Liver (tissue), 9 donors: ENCODE measurements around the gene TNIP1. TPM values are rescaled to one million over a fixed set of nuclear protein-coding genes. Genes with fewer than 3 reads are reported as not detected.

Experiments
- DNase-seq: peaks from one replicate; pipeline ENCODE4 v3.0.0-alpha.2; 2017; ENCODE audit warnings: low spot score
- H3K27ac ChIP-seq, 2 donors: one replicate each; pipeline ENCODE4 v1.7.0; 2013; ENCODE audit warnings: inconsistent platforms in 2 of 2, low read length in 2 of 2, control low read depth in 1 of 2, low read depth in 1 of 2, mild to moderate bottlenecking in 1 of 2
- H3K27me3 ChIP-seq, 4 donors: one replicate each; pipeline versions ENCODE4 v1.6.1 to v1.7.0; 2013; ENCODE audit warnings: low read length in 3 of 4, inconsistent platforms in 1 of 4, mild to moderate bottlenecking in 1 of 4, moderate library complexity in 1 of 4; ENCODE audit not compliant: control insufficient read depth in 4 of 4, insufficient read depth in 4 of 4
- H3K36me3 ChIP-seq, 4 donors: one replicate each; pipeline versions ENCODE4 v1.6.1 to v1.7.0; 2013; ENCODE audit warnings: low read length in 3 of 4, mild to moderate bottlenecking in 3 of 4, low read depth in 1 of 4, moderate library complexity in 1 of 4; ENCODE audit not compliant: control insufficient read depth in 4 of 4, insufficient read depth in 3 of 4
- H3K4me1 ChIP-seq, 4 donors: one replicate each; pipeline versions ENCODE4 v1.6.1 to v1.7.0; 2013; ENCODE audit warnings: low read length in 3 of 4, mild to moderate bottlenecking in 3 of 4, moderate library complexity in 1 of 4; ENCODE audit not compliant: control insufficient read depth in 4 of 4, insufficient read depth in 4 of 4
- H3K4me3 ChIP-seq, 3 donors: one replicate each; pipeline versions ENCODE4 v1.6.1 to v1.7.0; 2013; ENCODE audit warnings: low read length in 3 of 3, control low read depth in 1 of 3, low read depth in 1 of 3, mild to moderate bottlenecking in 1 of 3
- H3K9ac ChIP-seq, 2 donors: one replicate each; pipeline ENCODE4 v1.7.0; 2013; ENCODE audit warnings: low read length in 2 of 2, mild to moderate bottlenecking in 2 of 2, moderate library complexity in 2 of 2, control low read depth in 1 of 2, low read depth in 1 of 2
- H3K9me3 ChIP-seq, 4 donors: one replicate each; pipeline versions ENCODE4 v1.6.1 to v1.7.0; 2013; ENCODE audit warnings: low read length in 3 of 4; ENCODE audit not compliant: control insufficient read depth in 4 of 4
- CTCF ChIP-seq: fragments of 150-350 bp; IDR thresholded peaks from 2 replicates; pipeline ENCODE4 v1.5.1; 2017; ENCODE audit warnings: improper control_type of control experiment, low read depth, low read length; ENCODE audit not compliant: missing input control
- EGR1 ChIP-seq, 2 donors: IDR thresholded peaks; 2 replicates each; pipeline ENCODE4 v1.6.1; 2016 to 2018; ENCODE audit warnings: antibody characterized with exemption in 2 of 2, low read depth in 2 of 2
- FOXA2 ChIP-seq: IDR thresholded peaks from 2 replicates; pipeline ENCODE4 v1.6.1; 2016; ENCODE audit warnings: antibody characterized with exemption
- GABPA ChIP-seq, 2 donors: IDR thresholded peaks in 1 of 2; conservative IDR thresholded peaks in 1 of 2; 2 replicates each; pipeline ENCODE4 v1.6.1; 2016; ENCODE audit warnings: antibody characterized with exemption in 2 of 2, mild to moderate bottlenecking in 1 of 2, moderate library complexity in 1 of 2
- HNF4G ChIP-seq: IDR thresholded peaks from 2 replicates; pipeline ENCODE4 v1.6.1; 2016; ENCODE audit warnings: antibody characterized with exemption
- NR2F2 ChIP-seq: IDR thresholded peaks from 2 replicates; pipeline ENCODE4 v1.6.1; 2016; ENCODE audit warnings: antibody characterized with exemption
- RAD21 ChIP-seq, 2 donors: IDR thresholded peaks; 2 replicates each; pipeline ENCODE4 v1.6.1; 2016; ENCODE audit warnings: antibody characterized with exemption in 2 of 2, mild to moderate bottlenecking in 2 of 2
- RXRA ChIP-seq, 2 donors: IDR thresholded peaks; 2 replicates each; pipeline ENCODE4 v1.6.1; 2017 to 2018; ENCODE audit warnings: antibody characterized with exemption in 2 of 2, mild to moderate bottlenecking in 1 of 2
- TAF1 ChIP-seq: conservative IDR thresholded peaks from 2 replicates; pipeline ENCODE4 v1.6.1; 2016; ENCODE audit warnings: antibody characterized with exemption, mild to moderate bottlenecking
- ZBTB33 ChIP-seq: IDR thresholded peaks from 2 replicates; pipeline ENCODE4 v1.6.1; 2016; ENCODE audit warnings: antibody characterized with exemption
- WGBS: extraction: QIAGEN DNeasy Blood & Tissue Kit; methylation state at CpG from one replicate; pipeline ENCODE4 v1.1.7; 2013; 5-methylcytosine and 5-hydroxymethylcytosine counted together
- polyA plus RNA-seq, 2 donors: library from polyadenylated mRNA; stranded (reverse) in 1 of 2; unstranded in 1 of 2; fragments of 200-250 nt in 1 of 2; fragments of >200 nt in 1 of 2; fragmentation: Nextera tagmentation in 1 of 2; extraction: Ambion mirVana in 1 of 2; gene quantifications; one replicate each; pipeline versions ENCODE4 v1.2.1 to v1.2.3, GENCODE V29; 2013 to 2015
- total RNA-seq, 2 donors: library from RNA; depleted of rRNA; stranded (reverse); fragments of >200 nt; gene quantifications; one replicate each; pipeline ENCODE4 v1.2.3, GENCODE V29; 2014
- donor health status: healthy.
- donor health status: healthy.
- donor health status: healthy.
- donor health status: healthy.
- donor health status: healthy.

Gene TNIP1
- total and polyA plus RNA-seq, 4 donors: 33.2 to 101 (median 48.0) TPM

- TF ChIP-seq CTCF: no peak
Observed at GRCh38 chr5:151055336-151055735, 25.5 kb downstream of the TNIP1 start (continued).

- H3K9me3 ChIP-seq: no peaks in the 10 kb centered on the region
- TF ChIP-seq HNF4G (no peak), FOXA2 (no peak), GABPA (IDR thresholded peaks at IDR 0.05 in 1 of 2, conservative IDR thresholded peaks at IDR 0.05 in 1 of 2) (no peak), RAD21 (IDR thresholded peaks at IDR 0.05) (no peak), TAF1 (no peak), ZBTB33 (no peak)
- WGBS: 91% methylated on average over 3 of the region's 3 CpGs
- no peak overlapping the region for H3K9ac ChIP-seq
- H3K36me3 ChIP-seq: peaks cover 4 to 52% (median 37%) of the 10 kb centered on the region in 4 donors
- no peaks in the 10 kb centered on the region for H3K27me3 ChIP-seq
- no peak overlapping the region for H3K27ac ChIP-seq
- DNase-seq: no peak
- H3K4me1 ChIP-seq: peaks cover 2 to 19% (median 12%) of the 10 kb centered on the region in 4 donors
- no peak overlapping the region for H3K4me3 ChIP-seq
Observed at GRCh38 chr5:151054709-151055108, 26.1 kb downstream of the TNIP1 start.

GRCh38 chr5:151053796-151054462 is 26.9 kb downstream of the TNIP1 start:
- no peaks in the 10 kb centered on the region for H3K9me3 ChIP-seq
- no peak for TF ChIP-seq ZBTB33
- DNase-seq: no peak
- WGBS: 95% methylated on average over 4 of the region's 4 CpGs
- H3K27me3 ChIP-seq: no peaks in the 10 kb centered on the region
- H3K9ac ChIP-seq: no peak overlapping the region
- no peak overlapping the region for H3K27ac ChIP-seq
- no peak overlapping the region for H3K4me3 ChIP-seq
- peaks cover 0 to 11% (median 5%) of the 10 kb centered on the region in 4 donors for H3K4me1 ChIP-seq
- peaks cover 4 to 60% (median 43%) of the 10 kb centered on the region in 4 donors for H3K36me3 ChIP-seq

GRCh38 chr5:151052836-151053235 is 28.0 kb downstream of the TNIP1 start:
- H3K27me3 ChIP-seq: no peaks in the 10 kb centered on the region
- peaks cover 4 to 65% (median 48%) of the 10 kb centered on the region in 4 donors for H3K36me3 ChIP-seq
- H3K4me3 ChIP-seq: no peak overlapping the region
- H3K9me3 ChIP-seq: no peaks in the 10 kb centered on the region
- no peak overlapping the region for H3K27ac ChIP-seq
- WGBS: 80% methylated on average over 3 of the region's 3 CpGs
- DNase-seq: no peak
- TF ChIP-seq HNF4G (no peak), RXRA (IDR thresholded peaks at IDR 0.05) (no peak), EGR1 (IDR thresholded peaks at IDR 0.05; ENCODE audit: low read depth in 2 of 2) (no peak), CTCF (no peak), NR2F2 (no peak), TAF1 (no peak)
- H3K4me1 ChIP-seq: peaks cover 0 to 10% (median 3%) of the 10 kb centered on the region in 4 donors
- no peak overlapping the region for H3K9ac ChIP-seq
